Activated naive CD8-positive, alpha-beta T cell (primary cell): ENCODE results near the gene ATXN2.

Experiments used
- H3K27ac Mint-ChIP-seq: one replicate; pipeline ENCODE4 v1.8.0; 2021; ENCODE audit warnings: mixed read lengths
- H3K27me3 Mint-ChIP-seq: one replicate; pipeline ENCODE4 v1.8.0; 2021; ENCODE audit warnings: mixed read lengths
- H3K36me3 Mint-ChIP-seq: one replicate; pipeline ENCODE4 v1.8.0; 2021; ENCODE audit warnings: mixed read lengths
- H3K4me1 Mint-ChIP-seq: one replicate; pipeline ENCODE4 v1.8.0; 2021; ENCODE audit warnings: low read depth, mixed read lengths
- H3K4me3 Mint-ChIP-seq: one replicate; pipeline ENCODE4 v1.8.0; 2021; ENCODE audit warnings: mild to moderate bottlenecking, mixed read lengths
- H3K9me3 Mint-ChIP-seq: one replicate; pipeline ENCODE4 v1.8.0; 2021; ENCODE audit warnings: low read depth, mixed read lengths

The ATXN2 gene

GRCh38 chr12:111425655-111426054 is 173.5 kb downstream of the ATXN2 start:
- no peaks in the 10 kb centered on the region for H3K27me3 Mint-ChIP-seq
- H3K27ac Mint-ChIP-seq: peak overlapping the region; percentile 85
- H3K9me3 Mint-ChIP-seq: no peaks in the 10 kb centered on the region
- peak overlapping the region; percentile 74 for H3K4me3 Mint-ChIP-seq
- no peaks in the 10 kb centered on the region for H3K36me3 Mint-ChIP-seq
- peaks cover 61% of the 10 kb centered on the region for H3K4me1 Mint-ChIP-seq

GRCh38 chr12:111424793-111425251 is 174.3 kb downstream of the ATXN2 start:
- Mint-ChIP-seq H3K9me3 (no peaks in the 10 kb centered on the region), H3K36me3 (no peaks in the 10 kb centered on the region), H3K27ac (peak overlapping the region; percentile 46), H3K27me3 (no peaks in the 10 kb centered on the region), H3K4me3 (peak overlapping the region; percentile 27), H3K4me1 (peaks cover 58% of the 10 kb centered on the region)

- Mint-ChIP-seq H3K4me3 (peak overlapping the region; percentile 27), H3K27me3 (no peaks in the 10 kb centered on the region), H3K4me1 (peaks cover 54% of the 10 kb centered on the region)
These were observed 174.8 kb downstream of the ATXN2 start for GRCh38 chr12:111424189-111424792.

GRCh38 chr12:111420494-111420893 is 178.6 kb downstream of the ATXN2 start:
- Mint-ChIP-seq H3K4me3 (no peak overlapping the region), H3K27me3 (no peaks in the 10 kb centered on the region), H3K27ac (peak overlapping the region; percentile 16), H3K9me3 (no peaks in the 10 kb centered on the region), H3K4me1 (peaks cover 31% of the 10 kb centered on the region), H3K36me3 (no peaks in the 10 kb centered on the region)

More at GRCh38 chr12:111424189-111424792, 174.8 kb downstream of the ATXN2 start:
- Mint-ChIP-seq H3K27ac (no peak overlapping the region), H3K36me3 (no peaks in the 10 kb centered on the region), H3K9me3 (no peaks in the 10 kb centered on the region)

- H3K4me1 Mint-ChIP-seq: peaks cover 29% of the 10 kb centered on the region
- H3K4me3 Mint-ChIP-seq: no peak overlapping the region
- H3K27me3 Mint-ChIP-seq: no peaks in the 10 kb centered on the region
- no peaks in the 10 kb centered on the region for H3K9me3 Mint-ChIP-seq
- H3K27ac Mint-ChIP-seq: no peak overlapping the region
- no peaks in the 10 kb centered on the region for H3K36me3 Mint-ChIP-seq
These were observed 179.3 kb downstream of the ATXN2 start for GRCh38 chr12:111419784-111420183.

- no peaks in the 10 kb centered on the region for H3K9me3 Mint-ChIP-seq
These were observed 180.6 kb downstream of the ATXN2 start for GRCh38 chr12:111418594-111418880.

GRCh38 chr12:111417784-111418593 is 181.1 kb downstream of the ATXN2 start:
- no peak overlapping the region for H3K4me3 Mint-ChIP-seq
- H3K27ac Mint-ChIP-seq: no peak overlapping the region
- no peaks in the 10 kb centered on the region for H3K27me3 Mint-ChIP-seq
- no peaks in the 10 kb centered on the region for H3K36me3 Mint-ChIP-seq
- H3K9me3 Mint-ChIP-seq: no peaks in the 10 kb centered on the region
- H3K4me1 Mint-ChIP-seq: peaks cover 40% of the 10 kb centered on the region

More at GRCh38 chr12:111418594-111418880, 180.6 kb downstream of the ATXN2 start:
- peaks cover 35% of the 10 kb centered on the region for H3K4me1 Mint-ChIP-seq
- H3K36me3 Mint-ChIP-seq: no peaks in the 10 kb centered on the region
- no peak overlapping the region for H3K27ac Mint-ChIP-seq
- no peaks in the 10 kb centered on the region for H3K27me3 Mint-ChIP-seq
- H3K4me3 Mint-ChIP-seq: no peak overlapping the region

- Mint-ChIP-seq H3K4me3 (no peak overlapping the region), H3K36me3 (no peaks in the 10 kb centered on the region), H3K27ac (no peak overlapping the region), H3K9me3 (no peaks in the 10 kb centered on the region), H3K27me3 (no peaks in the 10 kb centered on the region), H3K4me1 (peaks cover 46% of the 10 kb centered on the region)
These were observed 181.8 kb downstream of the ATXN2 start for GRCh38 chr12:111417290-111417689.

- Mint-ChIP-seq H3K4me1 (peaks cover 58% of the 10 kb centered on the region), H3K36me3 (no peaks in the 10 kb centered on the region), H3K27me3 (no peaks in the 10 kb centered on the region), H3K4me3 (peak overlapping the region; percentile 30), H3K27ac (no peak overlapping the region), H3K9me3 (no peaks in the 10 kb centered on the region)
These were observed 184.3 kb downstream of the ATXN2 start for GRCh38 chr12:111414711-111415252.

- H3K36me3 Mint-ChIP-seq: peaks cover 2% of the 10 kb centered on the region
- peak overlapping the region; percentile 54 for H3K4me3 Mint-ChIP-seq
- no peaks in the 10 kb centered on the region for H3K9me3 Mint-ChIP-seq
- H3K27me3 Mint-ChIP-seq: no peaks in the 10 kb centered on the region
- peak overlapping the region; percentile 67 for H3K27ac Mint-ChIP-seq
- H3K4me1 Mint-ChIP-seq: peaks cover 69% of the 10 kb centered on the region
These were observed 185.6 kb downstream of the ATXN2 start for GRCh38 chr12:111413442-111414086.

- Mint-ChIP-seq H3K4me1 (peaks cover 75% of the 10 kb centered on the region), H3K36me3 (peaks cover 2% of the 10 kb centered on the region), H3K27me3 (no peaks in the 10 kb centered on the region), H3K4me3 (peak overlapping the region; percentile 77), H3K9me3 (no peaks in the 10 kb centered on the region), H3K27ac (peak overlapping the region; percentile 67)
These were observed 186.2 kb downstream of the ATXN2 start for GRCh38 chr12:111412830-111413441.

GRCh38 chr12:111412007-111412829 is 186.9 kb downstream of the ATXN2 start:
- no peaks in the 10 kb centered on the region for H3K27me3 Mint-ChIP-seq
- H3K4me3 Mint-ChIP-seq: peak overlapping the region; percentile 77
- H3K27ac Mint-ChIP-seq: peak overlapping the region; percentile 79
- H3K9me3 Mint-ChIP-seq: no peaks in the 10 kb centered on the region
- peaks cover 2% of the 10 kb centered on the region for H3K36me3 Mint-ChIP-seq
- peaks cover 81% of the 10 kb centered on the region for H3K4me1 Mint-ChIP-seq

- Mint-ChIP-seq H3K27ac (peak overlapping the region; percentile 22), H3K36me3 (peaks cover 2% of the 10 kb centered on the region), H3K9me3 (no peaks in the 10 kb centered on the region), H3K4me3 (peak overlapping the region; percentile 56), H3K27me3 (no peaks in the 10 kb centered on the region), H3K4me1 (peaks cover 78% of the 10 kb centered on the region)
These were observed 187.8 kb downstream of the ATXN2 start for GRCh38 chr12:111411185-111411764.
